Gastroesophageal sphincter (tissue), 4 donors: ENCODE data around the gene SLC7A6. TPM values are rescaled to one million over a fixed set of nuclear protein-coding genes. Genes with fewer than 3 reads are reported as not detected.
A peak's percentile ranks its signal among the peaks of the same experiment; 100 is the strongest.

ENCODE experiments used
- ATAC-seq: fragments of 150-250 bp; one replicate; pipeline ENCODE4 v1.9.1; 2016; ENCODE audit warnings: mild to moderate bottlenecking, moderate library complexity
- H3K27ac ChIP-seq, 4 donors: fragments of 200-600 bp; sonication (generic) in 3 of 4; 1 replicate in 3 of 4; 2 replicates in 1 of 4; pipeline ENCODE4 v1.5.1; 2016 to 2019
- H3K27me3 ChIP-seq: fragments of 200-600 bp; sonication (generic); one replicate; pipeline ENCODE4 v1.5.1; 2019
- H3K36me3 ChIP-seq, 2 donors: fragments of 200-600 bp; sonication (generic); one replicate each; pipeline ENCODE4 v1.5.1; 2019; ENCODE audit warnings: control low read depth in 1 of 2
- H3K4me1 ChIP-seq, 3 donors: fragments of 200-600 bp; sonication (generic); 1 replicate in 2 of 3; 2 replicates in 1 of 3; pipeline ENCODE4 v1.5.1; 2016 to 2019; ENCODE audit warnings: control low read depth in 2 of 3
- H3K4me3 ChIP-seq, 2 donors: fragments of 200-600 bp; sonication (generic); one replicate each; pipeline ENCODE4 v1.5.1; 2019; ENCODE audit warnings: mild to moderate bottlenecking in 1 of 2, moderate library complexity in 1 of 2
- H3K9me3 ChIP-seq, 3 donors: fragments of 200-600 bp; sonication (generic); one replicate each; pipeline ENCODE4 v1.5.1; 2017 to 2019; ENCODE audit warnings: control low read depth in 2 of 3
- EP300 ChIP-seq: sonication (generic); formaldehyde crosslinking; IDR thresholded peaks from one replicate; pipeline ENCODE4 v1.6.1; 2017; ENCODE audit warnings: antibody characterized with exemption, mild to moderate bottlenecking
- POLR2A ChIP-seq, 2 donors: fragments of 450-650 bp; IDR thresholded peaks; one replicate each; pipeline ENCODE4 v1.6.1; 2017; ENCODE audit warnings: antibody characterized with exemption in 2 of 2, mild to moderate bottlenecking in 2 of 2, moderate library complexity in 1 of 2
- POLR2AphosphoS5 ChIP-seq: sonication (generic); formaldehyde crosslinking; IDR thresholded peaks from one replicate; pipeline ENCODE4 v1.6.1; 2017; ENCODE audit warnings: antibody characterized with exemption
- WGBS, 2 donors: methylation state at CpG; one replicate each; pipeline ENCODE4 v1.1.5; 2018; ENCODE audit warnings: low coverage in 1 of 2; 5-methylcytosine and 5-hydroxymethylcytosine counted together
- total RNA-seq, 4 donors: library from RNA; depleted of rRNA; stranded (reverse); fragments of >200 nt; gene quantifications; one replicate each; pipeline ENCODE4 v1.1.0, GENCODE V29; 2016
- TF ChIP-seq, protein P1 (sequence below), 4 experiments: fragments of 200-600 bp in 2 of 4; fragments of 450-650 bp in 2 of 4; sonication (generic) in 1 of 4; IDR thresholded peaks; one replicate each; pipeline ENCODE4 v1.5.1; 2017 to 2019; ENCODE audit warnings: antibody characterized with exemption in 4 of 4, mild to moderate bottlenecking in 2 of 4, moderate library complexity in 2 of 4

SLC7A6 gene
- total RNA-seq, 4 donors from 2014 or later: 19.1 to 51.5 (median 33.7) TPM

DNA sequence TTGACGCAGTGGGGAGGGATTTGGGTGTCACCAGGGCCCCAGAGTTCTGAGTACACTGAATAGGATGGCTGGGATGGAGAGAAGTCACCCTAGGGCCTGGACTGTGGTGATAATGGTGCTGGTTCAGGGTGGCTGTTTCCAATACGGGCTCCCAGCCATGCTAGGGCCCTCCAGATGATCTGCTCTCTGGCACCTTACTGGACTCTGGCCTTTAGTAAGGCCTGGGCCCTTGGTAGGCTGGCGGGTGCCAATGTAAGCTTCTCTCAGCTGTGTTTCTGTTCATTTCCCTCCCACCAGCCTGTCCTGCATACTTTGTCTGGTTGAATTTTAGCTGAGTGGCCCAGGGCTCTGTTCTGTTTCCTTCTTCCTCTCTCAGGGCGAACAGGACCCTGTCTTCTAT lies 16.4 kb upstream of the SLC7A6 start:
- no peak overlapping the region for H3K4me3 ChIP-seq
- TF ChIP-seq POLR2A (IDR thresholded peaks at IDR 0.05) (no peak), POLR2AphosphoS5 (no peak)
- WGBS, 2 donors: 79 to 92% methylated on average over 2 to 4 of the region's 4 CpGs
- peaks cover 0 to 40% (median 23%) of the 10 kb centered on the region in 3 donors for H3K4me1 ChIP-seq
- H3K9me3 ChIP-seq: no peaks in the 10 kb centered on the region
- peak overlapping the region in 1 of 4 donors; percentile 43 for H3K27ac ChIP-seq
- no peak for ATAC-seq
- no peaks in the 10 kb centered on the region for H3K27me3 ChIP-seq
- peaks cover 0 to 46% of the 10 kb centered on the region in 2 donors for H3K36me3 ChIP-seq

DNA sequence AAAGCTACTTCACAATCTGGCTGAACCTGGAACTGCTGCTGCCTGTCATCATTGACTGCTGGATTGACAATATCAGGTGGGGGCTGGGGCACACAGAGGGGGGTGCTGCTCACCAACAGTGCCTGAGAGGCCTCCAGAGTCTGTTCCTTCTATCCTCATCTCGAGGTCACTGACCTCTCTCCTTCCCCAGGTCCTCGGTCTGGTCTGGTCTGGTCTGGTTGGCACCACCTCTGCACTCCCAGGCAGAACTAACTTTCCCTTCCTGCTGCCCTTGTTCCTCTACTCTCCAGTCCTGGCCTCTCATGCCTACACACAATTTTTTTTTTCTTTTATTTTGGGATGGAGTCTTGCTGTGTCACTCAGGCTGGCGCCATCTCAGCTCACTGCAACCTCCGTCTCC lies 15.0 kb upstream of the SLC7A6 start:
- Histone ChIP-seq H3K4me1 (peaks cover 0 to 35% (median 21%) of the 10 kb centered on the region in 3 donors), H3K36me3 (peaks cover 0 to 60% of the 10 kb centered on the region in 2 donors), H3K27me3 (no peaks in the 10 kb centered on the region), H3K4me3 (no peak overlapping the region), H3K9me3 (no peaks in the 10 kb centered on the region), H3K27ac (no peak overlapping the region)
- no peak for TF ChIP-seq POLR2AphosphoS5
- TF ChIP-seq, protein P1, sequence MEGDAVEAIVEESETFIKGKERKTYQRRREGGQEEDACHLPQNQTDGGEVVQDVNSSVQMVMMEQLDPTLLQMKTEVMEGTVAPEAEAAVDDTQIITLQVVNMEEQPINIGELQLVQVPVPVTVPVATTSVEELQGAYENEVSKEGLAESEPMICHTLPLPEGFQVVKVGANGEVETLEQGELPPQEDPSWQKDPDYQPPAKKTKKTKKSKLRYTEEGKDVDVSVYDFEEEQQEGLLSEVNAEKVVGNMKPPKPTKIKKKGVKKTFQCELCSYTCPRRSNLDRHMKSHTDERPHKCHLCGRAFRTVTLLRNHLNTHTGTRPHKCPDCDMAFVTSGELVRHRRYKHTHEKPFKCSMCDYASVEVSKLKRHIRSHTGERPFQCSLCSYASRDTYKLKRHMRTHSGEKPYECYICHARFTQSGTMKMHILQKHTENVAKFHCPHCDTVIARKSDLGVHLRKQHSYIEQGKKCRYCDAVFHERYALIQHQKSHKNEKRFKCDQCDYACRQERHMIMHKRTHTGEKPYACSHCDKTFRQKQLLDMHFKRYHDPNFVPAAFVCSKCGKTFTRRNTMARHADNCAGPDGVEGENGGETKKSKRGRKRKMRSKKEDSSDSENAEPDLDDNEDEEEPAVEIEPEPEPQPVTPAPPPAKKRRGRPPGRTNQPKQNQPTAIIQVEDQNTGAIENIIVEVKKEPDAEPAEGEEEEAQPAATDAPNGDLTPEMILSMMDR (IDR thresholded peaks at IDR 0.05): no peak
- no peak for TF ChIP-seq POLR2A (IDR thresholded peaks at IDR 0.05)
- TF ChIP-seq EP300: no peak
- 67 to 92% methylated on average over 2 to 4 of the region's 4 CpGs for WGBS, 2 donors
- ATAC-seq: no peak

DNA sequence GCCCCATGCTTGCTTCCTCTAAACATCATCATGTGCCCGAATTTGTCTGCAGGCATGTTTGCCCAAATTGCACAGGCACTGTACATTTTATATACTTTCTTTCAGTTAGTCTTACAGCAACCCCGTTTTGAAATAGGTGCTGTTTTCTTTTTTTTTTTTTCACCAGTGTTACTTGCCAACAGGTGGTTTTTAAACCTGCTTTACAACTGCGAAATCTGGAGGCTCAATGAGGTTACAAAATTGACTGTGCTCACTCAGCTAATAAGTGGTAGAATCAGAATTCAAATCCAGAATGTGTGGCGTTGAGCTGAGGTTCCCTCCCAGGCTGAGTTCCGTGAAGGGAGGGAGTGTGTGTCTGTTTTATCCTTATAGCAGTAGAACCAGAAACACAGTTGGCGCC lies 13.4 kb upstream of the SLC7A6 start:
- peaks cover 0 to 76% of the 10 kb centered on the region in 2 donors for H3K36me3 ChIP-seq
- no peaks in the 10 kb centered on the region for H3K27me3 ChIP-seq
- no peak overlapping the region for H3K4me3 ChIP-seq
- no peaks in the 10 kb centered on the region for H3K9me3 ChIP-seq
- ATAC-seq: no peak
- peaks cover 0 to 27% (median 16%) of the 10 kb centered on the region in 3 donors for H3K4me1 ChIP-seq
- no peak overlapping the region for H3K27ac ChIP-seq
- TF ChIP-seq EP300: no peak
- TF ChIP-seq, protein P1 (IDR thresholded peaks at IDR 0.05): no peak
- WGBS, 2 donors: 78 to 89% methylated on average over 5 of the region's 6 CpGs

DNA sequence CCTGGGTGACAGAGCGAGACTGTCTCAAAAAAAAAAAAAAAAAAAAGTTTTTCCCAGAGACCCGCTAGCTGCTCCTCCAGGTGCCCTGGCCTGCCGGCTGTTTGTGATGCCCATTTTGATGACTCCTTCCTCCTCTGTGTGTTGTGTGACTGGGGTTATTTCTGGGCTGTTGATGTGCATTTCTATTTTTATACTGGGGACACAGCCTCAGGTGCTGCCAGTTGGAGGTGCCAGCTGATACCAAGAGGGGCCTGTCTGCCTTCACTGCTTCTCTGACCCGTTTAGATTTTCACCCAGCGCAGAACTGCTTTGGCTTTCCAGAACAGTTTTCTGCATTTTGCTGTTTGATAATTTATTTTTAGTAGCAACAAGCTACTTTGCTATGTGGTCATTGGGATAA lies 12.5 kb upstream of the SLC7A6 start:
- ATAC-seq: no peak
- no peak for TF ChIP-seq POLR2AphosphoS5
- no peak for TF ChIP-seq POLR2A (IDR thresholded peaks at IDR 0.05)
- TF ChIP-seq, protein P1 (IDR thresholded peaks at IDR 0.05): no peak
- TF ChIP-seq EP300: no peak
- H3K4me3 ChIP-seq: no peak overlapping the region
- peaks cover 0 to 18% (median 7%) of the 10 kb centered on the region in 3 donors for H3K4me1 ChIP-seq
- H3K27ac ChIP-seq: peak overlapping the region in 1 of 4 donors; percentile 29
- 77 to 92% methylated on average over 3 to 5 of the region's 5 CpGs for WGBS, 2 donors
- H3K9me3 ChIP-seq: no peaks in the 10 kb centered on the region
- H3K27me3 ChIP-seq: no peaks in the 10 kb centered on the region
- peaks cover 0 to 85% of the 10 kb centered on the region in 2 donors for H3K36me3 ChIP-seq

DNA sequence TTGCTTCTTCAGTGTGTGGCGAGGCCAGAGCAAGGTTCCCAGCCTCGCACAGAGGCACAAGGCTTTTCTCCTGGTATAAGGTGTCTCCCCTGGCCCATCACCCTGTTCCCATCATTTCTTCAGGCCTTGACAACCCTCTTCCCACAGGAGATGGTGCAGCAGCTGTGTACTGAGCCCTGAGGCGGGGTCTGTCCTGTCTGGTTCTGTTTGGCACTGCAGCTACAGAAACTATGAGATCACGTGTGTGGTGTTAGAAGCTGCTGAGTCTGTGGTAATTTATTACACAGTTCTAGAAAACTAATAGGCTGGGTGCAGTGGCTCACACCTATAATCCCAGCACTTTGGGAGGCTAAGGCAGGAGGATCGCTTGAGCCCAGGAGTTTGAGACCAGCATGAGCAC lies 11.9 kb upstream of the SLC7A6 start:
- Histone ChIP-seq H3K4me1 (peaks cover 0 to 12% (median 2%) of the 10 kb centered on the region in 3 donors), H3K9me3 (no peaks in the 10 kb centered on the region), H3K4me3 (no peak overlapping the region), H3K27me3 (no peaks in the 10 kb centered on the region), H3K27ac (peak overlapping the region in 1 of 4 donors; percentile 29), H3K36me3 (peaks cover 0 to 90% of the 10 kb centered on the region in 2 donors)
- no peak for ATAC-seq
- TF ChIP-seq, protein P1 (IDR thresholded peaks at IDR 0.05): no peak
- TF ChIP-seq EP300 (no peak), POLR2A (IDR thresholded peaks at IDR 0.05) (no peak), POLR2AphosphoS5 (no peak)
- 33 to 100% methylated on average over 1 to 2 of the region's 5 CpGs for WGBS, 2 donors
